Stomach (tissue), 4 donors: ENCODE results near the gene CTSH.
A peak's percentile ranks its signal among the peaks of the same experiment; 100 is the strongest.

ENCODE experiments used
- CTCF ChIP-seq, 7 experiments: fragments of 450-650 bp in 4 of 7; fragments of 200-600 bp in 3 of 7; sonication (generic) in 3 of 7; IDR thresholded peaks; one replicate each; pipeline ENCODE4 v1.5.1; 2016 to 2019; ENCODE audit warnings: antibody characterized with exemption in 7 of 7, control low read depth in 2 of 7, mild to moderate bottlenecking in 1 of 7
- EP300 ChIP-seq: sonication (generic); formaldehyde crosslinking; IDR thresholded peaks from one replicate; pipeline ENCODE4 v1.6.1; 2017; ENCODE audit warnings: antibody characterized with exemption
- POLR2A ChIP-seq, 4 donors: fragments of 450-650 bp; IDR thresholded peaks; one replicate each; pipeline ENCODE4 v1.6.1; 2016; ENCODE audit warnings: antibody characterized with exemption in 4 of 4, control low read depth in 2 of 4, mild to moderate bottlenecking in 1 of 4, moderate library complexity in 1 of 4

GRCh38 chr15:78914027-78914764 lies 30.6 kb downstream of the CTSH start:
- TF ChIP-seq CTCF (IDR thresholded peaks at IDR 0.05) (peak in 5 of 7 experiments; percentile 42 to 66 (median 60)), POLR2A (IDR thresholded peaks at IDR 0.05) (no peak), EP300 (peak; percentile 68)
